Ishikawa (cell line): ENCODE measurements around the gene PSORS1C1.

Experiments used
- EP300 ChIP-seq: IDR thresholded peaks from 2 replicates; pipeline ENCODE4 v1.6.1; 2012; ENCODE audit warnings: borderline replicate concordance
- RAD21 ChIP-seq: IDR thresholded peaks from 2 replicates; pipeline ENCODE4 v1.6.1; 2012; ENCODE audit warnings: low read depth

- TF ChIP-seq EP300, result no peak
- TF ChIP-seq RAD21, result no peak
Measured at GRCh38 chr6:31129130-31129529, 14.5 kb downstream of the PSORS1C1 start.
